Neural crest cell (in vitro differentiated cells): ENCODE data around the gene RCHY1. TPM values are rescaled to one million over a fixed set of nuclear protein-coding genes. Genes with fewer than 3 reads are reported as not detected.

Experiments used
- DNase-seq: peaks from one replicate; pipeline ENCODE4 v3.0.0; 2021; ENCODE audit warnings: low read depth, mixed read lengths, low spot score
- H3K27ac Mint-ChIP-seq: one replicate; pipeline ENCODE4 v1.8.0; 2021; ENCODE audit warnings: mild to moderate bottlenecking, mixed read lengths; ENCODE audit not compliant: unreplicated experiment
- H3K27me3 Mint-ChIP-seq: 2 replicates; pipeline ENCODE4 v1.8.0; 2021; ENCODE audit warnings: low read depth, mild to moderate bottlenecking, mixed read lengths
- H3K36me3 Mint-ChIP-seq: 2 replicates; pipeline ENCODE4 v1.8.0; 2021; ENCODE audit warnings: low read depth, mild to moderate bottlenecking, mixed read lengths
- H3K4me1 Mint-ChIP-seq: 2 replicates; pipeline ENCODE4 v1.8.0; 2021; ENCODE audit warnings: mixed read lengths
- H3K4me3 Mint-ChIP-seq: one replicate; pipeline ENCODE4 v1.8.0; 2021; ENCODE audit warnings: mild to moderate bottlenecking, mixed read lengths
- H3K9me3 Mint-ChIP-seq: 2 replicates; pipeline ENCODE4 v1.8.0; 2021; ENCODE audit warnings: mixed read lengths
- CTCF ChIP-seq: fragments of 200-600 bp; sonication (generic); conservative IDR thresholded peaks from 2 replicates; pipeline ENCODE4 v1.5.0; 2021; ENCODE audit warnings: antibody characterized with exemption, mild to moderate bottlenecking
- total RNA-seq: library from RNA; stranded (reverse); gene quantifications from 2 replicates; pipeline ENCODE4 v1.2.1, GENCODE V29; 2021

Gene RCHY1
- total RNA-seq, 1 donor from 2014 or later, result 32.6 TPM

DNA sequence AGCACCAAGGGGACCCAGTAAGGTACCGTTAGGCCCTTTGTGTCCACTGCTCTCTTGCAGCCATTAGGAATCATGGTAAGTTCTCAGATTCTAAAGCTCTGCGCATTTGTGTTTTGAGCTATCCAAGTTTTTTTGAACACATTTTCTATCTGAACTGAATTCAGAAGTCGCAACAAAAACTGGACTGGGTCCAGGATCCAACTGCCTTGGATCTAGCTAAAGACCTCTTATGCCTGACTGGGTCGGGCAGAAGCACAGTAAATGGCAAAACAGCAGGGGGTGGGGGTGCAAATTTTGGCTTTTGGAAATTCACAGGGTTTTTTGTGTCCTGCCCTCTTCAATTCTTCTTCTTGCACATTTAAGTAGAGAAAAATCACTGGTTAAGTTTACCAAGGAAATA is 30.0 kb downstream of the RCHY1 start:
- peaks cover 8% of the 10 kb centered on the region for H3K36me3 Mint-ChIP-seq
- no peaks in the 10 kb centered on the region for H3K4me1 Mint-ChIP-seq
- DNase-seq, result no peak
- no peaks in the 10 kb centered on the region for H3K9me3 Mint-ChIP-seq
- H3K27me3 Mint-ChIP-seq, result no peaks in the 10 kb centered on the region
- no peak overlapping the region for H3K27ac Mint-ChIP-seq
- no peak for TF ChIP-seq CTCF
- no peak overlapping the region for H3K4me3 Mint-ChIP-seq

DNA sequence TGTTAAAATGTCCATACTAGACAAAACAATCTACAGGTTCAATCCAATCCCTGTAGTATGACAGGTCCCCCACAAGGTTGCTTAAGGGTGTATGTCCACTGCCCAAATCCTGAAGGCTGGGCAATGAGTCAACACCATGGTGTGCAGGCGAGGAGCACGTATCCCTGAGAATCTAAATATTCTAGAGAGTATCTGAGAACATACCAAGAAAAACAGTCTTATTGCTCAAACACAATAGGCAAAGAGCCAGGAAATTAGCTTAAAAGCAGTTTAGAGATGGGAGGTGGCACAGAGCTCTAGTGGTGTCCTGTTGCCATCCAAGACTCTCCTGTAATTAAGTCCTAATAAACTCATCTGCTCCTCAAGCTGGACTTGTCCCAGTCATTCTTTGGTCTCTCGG is 37.0 kb downstream of the RCHY1 start:
- H3K4me1 Mint-ChIP-seq, result no peaks in the 10 kb centered on the region
- no peak overlapping the region for H3K4me3 Mint-ChIP-seq
- no peak for TF ChIP-seq CTCF
- no peak overlapping the region for H3K27ac Mint-ChIP-seq
- peaks cover 21% of the 10 kb centered on the region for H3K9me3 Mint-ChIP-seq
- no peak for DNase-seq
- no peaks in the 10 kb centered on the region for H3K27me3 Mint-ChIP-seq
- H3K36me3 Mint-ChIP-seq, result peaks cover 37% of the 10 kb centered on the region

DNA sequence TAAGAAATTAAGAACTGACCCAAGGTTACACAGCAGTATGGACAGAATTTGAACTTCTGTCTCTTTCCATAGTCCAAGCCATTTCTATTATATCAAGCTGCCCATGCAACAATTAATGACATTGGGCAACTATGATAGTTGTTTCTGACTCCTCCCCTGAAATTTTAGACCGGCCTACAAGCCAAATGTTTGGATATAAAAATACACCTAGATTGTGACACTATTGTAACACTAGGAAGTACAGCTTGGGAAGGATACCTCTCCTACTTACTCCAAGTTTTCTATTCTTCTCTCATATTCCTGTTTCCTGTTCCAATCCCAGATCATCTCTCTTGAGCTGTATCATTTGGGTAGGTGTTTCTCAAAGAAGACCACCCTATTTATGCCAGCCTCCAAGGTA is 43.5 kb downstream of the RCHY1 start:
- Mint-ChIP-seq H3K9me3 (peaks cover 2% of the 10 kb centered on the region), H3K27me3 (no peaks in the 10 kb centered on the region), H3K4me1 (no peaks in the 10 kb centered on the region), H3K4me3 (no peak overlapping the region), H3K36me3 (peaks cover 5% of the 10 kb centered on the region), H3K27ac (no peak overlapping the region)
- no peak for DNase-seq
- TF ChIP-seq CTCF, result no peak

DNA sequence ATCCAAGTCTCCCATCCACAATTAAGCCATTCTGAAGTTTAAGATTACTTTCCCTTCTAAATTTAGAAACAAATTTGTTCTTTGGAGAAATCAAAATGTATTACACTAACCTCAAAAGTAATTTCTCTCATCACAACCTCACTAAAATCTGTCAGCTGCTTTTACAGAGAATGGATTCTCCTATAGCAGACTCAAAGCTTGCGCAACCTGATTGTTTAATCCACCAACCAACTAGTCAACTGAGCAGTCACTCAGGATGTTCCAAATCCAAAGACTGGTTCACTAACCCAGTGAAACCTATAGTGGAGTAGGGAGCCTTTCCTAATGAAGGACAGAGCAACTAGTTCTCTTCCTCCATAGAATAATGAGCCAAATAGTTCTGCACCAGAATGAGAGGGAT is 44.3 kb downstream of the RCHY1 start:
- no peak overlapping the region for H3K27ac Mint-ChIP-seq
- TF ChIP-seq CTCF, result no peak
- no peak overlapping the region for H3K4me3 Mint-ChIP-seq
- no peak for DNase-seq
- no peaks in the 10 kb centered on the region for H3K27me3 Mint-ChIP-seq
- no peaks in the 10 kb centered on the region for H3K4me1 Mint-ChIP-seq
- H3K36me3 Mint-ChIP-seq, result no peaks in the 10 kb centered on the region
- H3K9me3 Mint-ChIP-seq, result no peaks in the 10 kb centered on the region

DNA sequence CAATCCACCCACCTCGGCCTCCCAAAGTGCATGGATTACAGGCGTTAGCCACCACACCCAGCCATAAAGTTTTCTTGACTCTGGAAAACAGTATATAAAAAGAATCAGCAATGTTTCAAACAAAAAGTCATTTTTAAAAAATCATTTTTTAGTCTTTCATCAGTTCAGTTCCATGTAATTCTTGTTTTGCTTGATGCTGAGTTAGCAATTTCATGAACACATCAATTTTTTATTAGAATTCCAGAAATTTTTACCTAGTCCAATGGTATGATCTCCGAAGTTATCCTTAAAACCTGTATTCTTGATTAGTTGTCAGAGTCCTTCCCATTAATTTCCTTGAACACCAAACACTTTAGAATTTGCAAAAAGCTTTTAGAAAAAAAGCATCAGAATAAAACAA is 56.8 kb downstream of the RCHY1 start:
- Mint-ChIP-seq H3K4me3 (no peak overlapping the region), H3K36me3 (no peaks in the 10 kb centered on the region), H3K4me1 (no peaks in the 10 kb centered on the region), H3K9me3 (no peaks in the 10 kb centered on the region), H3K27ac (no peak overlapping the region), H3K27me3 (no peaks in the 10 kb centered on the region)
- TF ChIP-seq CTCF, result no peak
- DNase-seq, result no peak

- no peak for DNase-seq
- H3K36me3 Mint-ChIP-seq, result no peaks in the 10 kb centered on the region
- no peak for TF ChIP-seq CTCF
- no peak overlapping the region for H3K27ac Mint-ChIP-seq
- no peak overlapping the region for H3K4me3 Mint-ChIP-seq
- peaks cover 6% of the 10 kb centered on the region for H3K9me3 Mint-ChIP-seq
- H3K4me1 Mint-ChIP-seq, result no peaks in the 10 kb centered on the region
- H3K27me3 Mint-ChIP-seq, result no peaks in the 10 kb centered on the region
Observed at GRCh38 chr4:75434105-75434504, 80.1 kb downstream of the RCHY1 start.
